Body of pancreas (tissue), 4 donors: ENCODE measurements around the gene CDKN1C. TPM values are rescaled to one million over a fixed set of nuclear protein-coding genes. Genes with fewer than 3 reads are reported as not detected.

Source experiments
- ATAC-seq: fragments of 150-250 bp; one replicate; pipeline ENCODE4 v1.9.1; 2016
- DNase-seq, 4 donors: peaks; one replicate each; pipeline ENCODE4 v3.0.0-alpha.2; 2019
- H3K27ac ChIP-seq, 4 donors: fragments of 200-600 bp; sonication (generic); 1 replicate in 3 of 4; 2 replicates in 1 of 4; pipeline versions ENCODE4 v1.5.1 to v1.6.1; 2016 to 2019; ENCODE audit warnings: mild to moderate bottlenecking in 1 of 4, mixed read lengths in 1 of 4, moderate library complexity in 1 of 4
- H3K27me3 ChIP-seq, 2 donors: fragments of 200-600 bp; sonication (generic); one replicate each; pipeline ENCODE4 v1.6.0; 2016; ENCODE audit warnings: mild to moderate bottlenecking in 1 of 2
- H3K36me3 ChIP-seq, 2 donors: fragments of 200-600 bp; sonication (generic); replicated peaks in 1 of 2; 2 replicates each; pipeline ENCODE4 v1.5.1; 2016; ENCODE audit warnings: low read depth in 2 of 2; ENCODE audit not compliant: insufficient read depth in 1 of 2
- H3K4me1 ChIP-seq: fragments of 200-600 bp; sonication (generic); one replicate; pipeline ENCODE4 v1.6.0; 2016
- H3K4me3 ChIP-seq, 2 donors: fragments of 200-600 bp; sonication (generic); 1 replicate in 1 of 2; 2 replicates in 1 of 2; pipeline ENCODE4 v1.5.1; 2016 to 2019
- H3K9me3 ChIP-seq, 3 donors: fragments of 200-600 bp; sonication (generic); 1 replicate in 2 of 3; 2 replicates in 1 of 3; pipeline ENCODE4 v1.5.1; 2016
- POLR2A ChIP-seq, 3 donors: fragments of 450-650 bp; IDR thresholded peaks; one replicate each; pipeline ENCODE4 v1.6.1; 2016; ENCODE audit warnings: antibody characterized with exemption in 3 of 3, mild to moderate bottlenecking in 2 of 3
- WGBS, 2 donors: methylation state at CpG; one replicate each; pipeline ENCODE4 v1.1.5; 2017; 5-methylcytosine and 5-hydroxymethylcytosine counted together
- intact Hi-C: fragments of 100-400 bp; cut with DNase I; formaldehyde crosslinking; loops from one replicate; pipeline ENCODE4 v1.15.1; 2023
- total RNA-seq, 2 donors: library from RNA; depleted of rRNA; stranded (reverse); fragments of >200 nt; gene quantifications; one replicate each; pipeline ENCODE4 v1.1.0, GENCODE V29; 2016
- TF ChIP-seq, protein P1 (sequence below), 7 experiments: fragments of 450-650 bp in 4 of 7; fragments of 200-600 bp in 3 of 7; sonication (generic) in 3 of 7; IDR thresholded peaks; one replicate each; pipeline ENCODE4 v1.5.1; 2016 to 2019; ENCODE audit warnings: antibody characterized with exemption in 7 of 7

Gene CDKN1C
- total RNA-seq, 2 donors from 2014 or later = 35.3 to 231 TPM

GRCh38 chr11:2913776-2914175, 28.2 kb upstream of the CDKN1C start:
- TF ChIP-seq POLR2A (IDR thresholded peaks at IDR 0.05) = no peak
- TF ChIP-seq, protein P1, sequence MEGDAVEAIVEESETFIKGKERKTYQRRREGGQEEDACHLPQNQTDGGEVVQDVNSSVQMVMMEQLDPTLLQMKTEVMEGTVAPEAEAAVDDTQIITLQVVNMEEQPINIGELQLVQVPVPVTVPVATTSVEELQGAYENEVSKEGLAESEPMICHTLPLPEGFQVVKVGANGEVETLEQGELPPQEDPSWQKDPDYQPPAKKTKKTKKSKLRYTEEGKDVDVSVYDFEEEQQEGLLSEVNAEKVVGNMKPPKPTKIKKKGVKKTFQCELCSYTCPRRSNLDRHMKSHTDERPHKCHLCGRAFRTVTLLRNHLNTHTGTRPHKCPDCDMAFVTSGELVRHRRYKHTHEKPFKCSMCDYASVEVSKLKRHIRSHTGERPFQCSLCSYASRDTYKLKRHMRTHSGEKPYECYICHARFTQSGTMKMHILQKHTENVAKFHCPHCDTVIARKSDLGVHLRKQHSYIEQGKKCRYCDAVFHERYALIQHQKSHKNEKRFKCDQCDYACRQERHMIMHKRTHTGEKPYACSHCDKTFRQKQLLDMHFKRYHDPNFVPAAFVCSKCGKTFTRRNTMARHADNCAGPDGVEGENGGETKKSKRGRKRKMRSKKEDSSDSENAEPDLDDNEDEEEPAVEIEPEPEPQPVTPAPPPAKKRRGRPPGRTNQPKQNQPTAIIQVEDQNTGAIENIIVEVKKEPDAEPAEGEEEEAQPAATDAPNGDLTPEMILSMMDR (IDR thresholded peaks at IDR 0.05) = no peak
- WGBS, 2 donors = 78 to 89% methylated on average over 9 of the region's 9 CpGs
- peaks cover 31% of the 10 kb centered on the region for H3K4me1 ChIP-seq
- DNase-seq (no peak), ATAC-seq (no peak)
- intact Hi-C loops = no loop called here
- H3K4me3 ChIP-seq = no peak overlapping the region
- H3K27me3 ChIP-seq = no peaks in the 10 kb centered on the region
- H3K27ac ChIP-seq = peak overlapping the region; percentile 87 to 93 (median 92)
- no peaks in the 10 kb centered on the region for H3K9me3 ChIP-seq
- no peaks in the 10 kb centered on the region for H3K36me3 ChIP-seq

- TF ChIP-seq POLR2A (IDR thresholded peaks at IDR 0.05) = no peak
- TF ChIP-seq, protein P1 (IDR thresholded peaks at IDR 0.05) = peak in 1 of 7 experiments; percentile 5
- peak overlapping the region; percentile 87 to 93 (median 92) for H3K27ac ChIP-seq
- H3K4me1 ChIP-seq = peaks cover 31% of the 10 kb centered on the region
- intact Hi-C loops = no loop called here
- no peaks in the 10 kb centered on the region for H3K36me3 ChIP-seq
- no peak overlapping the region for H3K4me3 ChIP-seq
- no peaks in the 10 kb centered on the region for H3K27me3 ChIP-seq
- 75 to 90% methylated on average over 6 to 13 of the region's 13 CpGs for WGBS, 2 donors
- DNase-seq (peak in 3 of 4 donors; percentile 45 to 77 (median 59)), ATAC-seq (peak; percentile 12)
- H3K9me3 ChIP-seq = no peaks in the 10 kb centered on the region
These were observed 27.4 kb upstream of the CDKN1C start for GRCh38 chr11:2913019-2913431.

DNA sequence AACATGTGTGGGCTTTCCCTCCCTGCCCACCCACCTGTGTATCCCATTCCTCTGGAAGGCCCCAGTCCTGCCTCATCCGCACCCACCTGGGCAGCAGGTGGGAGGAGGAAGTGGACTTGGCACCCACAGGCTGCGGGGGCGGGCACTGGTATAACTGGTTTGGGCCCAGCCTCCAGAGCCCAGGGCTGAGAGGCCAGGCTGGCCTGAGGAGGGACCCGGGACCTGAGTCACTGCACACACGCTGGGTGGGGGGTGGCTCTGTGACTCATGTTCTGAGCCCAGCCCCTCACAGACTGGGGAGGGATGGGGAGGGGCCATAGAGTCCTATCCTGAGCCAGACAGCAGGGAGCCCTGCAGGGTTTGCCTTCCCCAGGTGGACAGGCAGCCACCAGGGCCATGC, 26.9 kb upstream of the CDKN1C start:
- peak overlapping the region; percentile 87 to 93 (median 92) for H3K27ac ChIP-seq
- peak in 2 of 3 donors; percentile 6 to 38 for TF ChIP-seq POLR2A (IDR thresholded peaks at IDR 0.05)
- TF ChIP-seq, protein P1 (IDR thresholded peaks at IDR 0.05) = no peak
- H3K9me3 ChIP-seq = no peaks in the 10 kb centered on the region
- peak; percentile 94 for ATAC-seq
- H3K36me3 ChIP-seq = no peaks in the 10 kb centered on the region
- intact Hi-C loops = no loop called here
- 4 to 18% methylated on average over 5 of the region's 5 CpGs for WGBS, 2 donors
- H3K4me3 ChIP-seq = no peak overlapping the region
- peaks cover 31% of the 10 kb centered on the region for H3K4me1 ChIP-seq
- H3K27me3 ChIP-seq = no peaks in the 10 kb centered on the region
- DNase-seq = peak; percentile 90 to 99 (median 98)

- H3K36me3 ChIP-seq = no peaks in the 10 kb centered on the region
- DNase-seq = peak; percentile 41 to 66 (median 58)
- H3K9me3 ChIP-seq = no peaks in the 10 kb centered on the region
- H3K4me1 ChIP-seq = peaks cover 31% of the 10 kb centered on the region
- peak overlapping the region; percentile 87 to 93 (median 92) for H3K27ac ChIP-seq
- TF ChIP-seq, protein P1 (IDR thresholded peaks at IDR 0.05) = no peak
- TF ChIP-seq POLR2A (IDR thresholded peaks at IDR 0.05) = no peak
- ATAC-seq = peak; percentile 17
- intact Hi-C loops = no loop called here
- H3K27me3 ChIP-seq = no peaks in the 10 kb centered on the region
- WGBS, 2 donors = 20 to 21% methylated on average over 7 to 12 of the region's 12 CpGs
- H3K4me3 ChIP-seq = no peak overlapping the region
These were observed 26.3 kb upstream of the CDKN1C start for GRCh38 chr11:2911785-2912391.
